Naive thymus-derived CD8-positive, alpha-beta T cell (primary cell): Measurements from ENCODE around the gene KRT8. TPM values are rescaled to one million over a fixed set of nuclear protein-coding genes. Genes with fewer than 3 reads are reported as not detected.

Experiments
- ATAC-seq, 2 donors: fragments of 150-1000 bp; cut with Tn5 transposase in 1 of 2; sonication (Bioruptor Pico), chemical (Tn5 transposase) in 1 of 2; 1 replicate in 1 of 2; 2 replicates in 1 of 2; pipeline ENCODE4 v1.10.0; 2021; ENCODE audit warnings: mild to moderate bottlenecking in 2 of 2, moderate library complexity in 2 of 2
- POLR2A ChIA-PET: fragments of 350-600 bp; sonication (Branson Sonifier 250); formaldehyde crosslinking; loops from one replicate; lab custom pipeline; 2021; ENCODE audit warnings: antibody characterized with exemption; lab: Charles Lee
- DNase-seq, 10 donors: peaks; one replicate each; pipeline versions ENCODE4 v3.0.0 to v3.0.0-alpha.2; 2020 to 2022
- H3K27ac Mint-ChIP-seq, 10 donors: one replicate each; pipeline ENCODE4 v1.8.0; 2020 to 2022; ENCODE audit warnings: mild to moderate bottlenecking in 10 of 10, mixed read lengths in 10 of 10, moderate library complexity in 4 of 10, inconsistent platforms in 1 of 10
- H3K27me3 Mint-ChIP-seq, 5 donors: one replicate each; pipeline ENCODE4 v1.8.0; 2021 to 2022; ENCODE audit warnings: mixed read lengths in 5 of 5
- H3K36me3 Mint-ChIP-seq, 3 donors: one replicate each; pipeline ENCODE4 v1.8.0; 2020 to 2022; ENCODE audit warnings: mixed read lengths in 3 of 3, mild to moderate bottlenecking in 2 of 3, inconsistent platforms in 1 of 3
- H3K4me1 Mint-ChIP-seq, 4 donors: one replicate each; pipeline ENCODE4 v1.8.0; 2021 to 2022; ENCODE audit warnings: mixed read lengths in 4 of 4
- H3K4me3 Mint-ChIP-seq, 10 donors: one replicate each; pipeline ENCODE4 v1.8.0; 2020 to 2022; ENCODE audit warnings: mild to moderate bottlenecking in 10 of 10, mixed read lengths in 10 of 10, moderate library complexity in 6 of 10, inconsistent platforms in 1 of 10
- H3K9me3 Mint-ChIP-seq, 9 donors: one replicate each; pipeline ENCODE4 v1.8.0; 2020 to 2022; ENCODE audit warnings: mixed read lengths in 9 of 9, mild to moderate bottlenecking in 3 of 9, inconsistent platforms in 1 of 9, moderate library complexity in 1 of 9
- polyA plus RNA-seq, 3 donors: library from polyadenylated mRNA; unstranded; fragments of 300-500 nt; fragmentation: Illumina TruSeq; gene quantifications; one replicate each; pipeline ENCODE4 v1.2.3, GENCODE V29; 2021
- total RNA-seq, 8 experiments: library from RNA in 2 of 8; stranded (reverse) in 2 of 8; gene quantifications; one replicate each; pipeline ENCODE4 v1.2.3 and lab custom pipeline; 2021 to 2026

The KRT8 gene
- total and polyA plus RNA-seq, 5 experiments from 2014 or later: 0.52 to 0.66 TPM; not detected in 3

GRCh38 chr12:52920937-52921336, 16.1 kb upstream of the KRT8 start:
- Mint-ChIP-seq H3K9me3 (no peaks in the 10 kb centered on the region), H3K27me3 (peaks cover 0 to 3% (median 1%) of the 10 kb centered on the region in 5 donors), H3K36me3 (no peaks in the 10 kb centered on the region), H3K4me3 (no peak overlapping the region), H3K27ac (no peak overlapping the region), H3K4me1 (peaks cover 0 to 2% (median 0%) of the 10 kb centered on the region in 4 donors)
- ATAC-seq: no peak
- POLR2A ChIA-PET: no interaction called here
- DNase-seq: no peak

- no peaks in the 10 kb centered on the region for H3K36me3 Mint-ChIP-seq
- no peaks in the 10 kb centered on the region for H3K9me3 Mint-ChIP-seq
- no peak for ATAC-seq
- POLR2A ChIA-PET: interaction anchor here (0.9 kb wide), 1 partner anchor 21 kb away, joined by 3 read pairs; no protein-coding TSS in a partner anchor
- peak overlapping the region in 1 of 10 donors; percentile 0 for H3K4me3 Mint-ChIP-seq
- peaks cover 0 to 2% (median 0%) of the 10 kb centered on the region in 4 donors for H3K4me1 Mint-ChIP-seq
- H3K27ac Mint-ChIP-seq: peak overlapping the region in 1 of 10 donors; percentile 29
- DNase-seq: no peak
- H3K27me3 Mint-ChIP-seq: peaks cover 0 to 7% (median 6%) of the 10 kb centered on the region in 5 donors
Measured at GRCh38 chr12:52918784-52919183, 13.9 kb upstream of the KRT8 start.

GRCh38 chr12:52918351-52918750, 13.5 kb upstream of the KRT8 start:
- Mint-ChIP-seq H3K36me3 (no peaks in the 10 kb centered on the region), H3K9me3 (no peaks in the 10 kb centered on the region), H3K27me3 (peaks cover 2 to 11% (median 7%) of the 10 kb centered on the region in 5 donors), H3K4me3 (no peak overlapping the region), H3K27ac (no peak overlapping the region), H3K4me1 (peaks cover 0 to 2% (median 0%) of the 10 kb centered on the region in 4 donors)
- DNase-seq (no peak), ATAC-seq (no peak)
- POLR2A ChIA-PET: interaction anchor here (0.9 kb wide), 1 partner anchor 21 kb away, joined by 3 read pairs; no protein-coding TSS in a partner anchor

- H3K4me3 Mint-ChIP-seq: no peak overlapping the region
- POLR2A ChIA-PET: no interaction called here
- no peak for DNase-seq
- ATAC-seq: no peak
- no peak overlapping the region for H3K27ac Mint-ChIP-seq
- H3K36me3 Mint-ChIP-seq: no peaks in the 10 kb centered on the region
- H3K9me3 Mint-ChIP-seq: no peaks in the 10 kb centered on the region
- peaks cover 0 to 2% (median 0%) of the 10 kb centered on the region in 4 donors for H3K4me1 Mint-ChIP-seq
- peaks cover 2 to 11% (median 8%) of the 10 kb centered on the region in 5 donors for H3K27me3 Mint-ChIP-seq
Measured at GRCh38 chr12:52917800-52918199, 12.9 kb upstream of the KRT8 start.

GRCh38 chr12:52916216-52916615, 11.3 kb upstream of the KRT8 start:
- Mint-ChIP-seq H3K36me3 (no peaks in the 10 kb centered on the region), H3K27ac (no peak overlapping the region), H3K27me3 (peaks cover 2 to 11% (median 6%) of the 10 kb centered on the region in 5 donors), H3K4me1 (peaks cover 0 to 2% (median 0%) of the 10 kb centered on the region in 4 donors), H3K9me3 (no peaks in the 10 kb centered on the region), H3K4me3 (no peak overlapping the region)
- POLR2A ChIA-PET: no interaction called here
- ATAC-seq: no peak
- DNase-seq: no peak

GRCh38 chr12:52915637-52916036, 10.8 kb upstream of the KRT8 start:
- H3K9me3 Mint-ChIP-seq: no peaks in the 10 kb centered on the region
- peaks cover 0 to 2% (median 0%) of the 10 kb centered on the region in 4 donors for H3K4me1 Mint-ChIP-seq
- no peak for DNase-seq
- no peak overlapping the region for H3K4me3 Mint-ChIP-seq
- POLR2A ChIA-PET: no interaction called here
- peaks cover 2 to 11% (median 6%) of the 10 kb centered on the region in 5 donors for H3K27me3 Mint-ChIP-seq
- no peaks in the 10 kb centered on the region for H3K36me3 Mint-ChIP-seq
- no peak for ATAC-seq
- H3K27ac Mint-ChIP-seq: no peak overlapping the region

GRCh38 chr12:52914576-52915121, 9.8 kb upstream of the KRT8 start:
- ATAC-seq: no peak
- Mint-ChIP-seq H3K4me3 (no peak overlapping the region), H3K36me3 (no peaks in the 10 kb centered on the region), H3K9me3 (no peaks in the 10 kb centered on the region), H3K4me1 (peaks cover 0 to 3% (median under 1%) of the 10 kb centered on the region in 4 donors), H3K27me3 (peaks cover 2 to 11% (median 8%) of the 10 kb centered on the region in 5 donors), H3K27ac (no peak overlapping the region)
- POLR2A ChIA-PET: no interaction called here
- no peak for DNase-seq

GRCh38 chr12:52913431-52913821, 8.6 kb upstream of the KRT8 start:
- POLR2A ChIA-PET: no interaction called here
- Mint-ChIP-seq H3K4me1 (peaks cover under 1 to 4% (median 3%) of the 10 kb centered on the region in 4 donors), H3K36me3 (no peaks in the 10 kb centered on the region), H3K9me3 (no peaks in the 10 kb centered on the region), H3K4me3 (no peak overlapping the region), H3K27me3 (peaks cover 2 to 11% (median 8%) of the 10 kb centered on the region in 5 donors), H3K27ac (peak overlapping the region in 1 of 10 donors; percentile 40)
- no peak for ATAC-seq
- DNase-seq: no peak

GRCh38 chr12:52912711-52913430, 8.0 kb upstream of the KRT8 start:
- no peak for DNase-seq
- peaks cover 2 to 11% (median 8%) of the 10 kb centered on the region in 5 donors for H3K27me3 Mint-ChIP-seq
- no peak overlapping the region for H3K27ac Mint-ChIP-seq
- H3K36me3 Mint-ChIP-seq: no peaks in the 10 kb centered on the region
- POLR2A ChIA-PET: no interaction called here
- no peaks in the 10 kb centered on the region for H3K9me3 Mint-ChIP-seq
- H3K4me3 Mint-ChIP-seq: no peak overlapping the region
- H3K4me1 Mint-ChIP-seq: peaks cover 3 to 10% (median 9%) of the 10 kb centered on the region in 4 donors
- no peak for ATAC-seq

- POLR2A ChIA-PET: interaction anchor here (0.6 to 0.8 kb wide), 3 partner anchors 9 to 63 kb away, joined by 3 to 6 read pairs (median 3); no protein-coding TSS in a partner anchor
- H3K27ac Mint-ChIP-seq: peak overlapping the region in 4 of 10 donors; percentile 1 to 60 (median 38)
- no peaks in the 10 kb centered on the region for H3K9me3 Mint-ChIP-seq
- H3K27me3 Mint-ChIP-seq: peaks cover 2 to 9% (median 7%) of the 10 kb centered on the region in 5 donors
- no peak for DNase-seq
- no peak for ATAC-seq
- H3K36me3 Mint-ChIP-seq: no peaks in the 10 kb centered on the region
- peaks cover 6 to 16% (median 12%) of the 10 kb centered on the region in 4 donors for H3K4me1 Mint-ChIP-seq
- H3K4me3 Mint-ChIP-seq: no peak overlapping the region
Measured at GRCh38 chr12:52910248-52910883, 5.5 kb upstream of the KRT8 start.

GRCh38 chr12:52909796-52910195, 4.9 kb upstream of the KRT8 start:
- H3K36me3 Mint-ChIP-seq: no peaks in the 10 kb centered on the region
- H3K4me3 Mint-ChIP-seq: no peak overlapping the region
- peaks cover 2 to 9% (median 6%) of the 10 kb centered on the region in 5 donors for H3K27me3 Mint-ChIP-seq
- no peak for ATAC-seq
- DNase-seq: no peak
- H3K27ac Mint-ChIP-seq: peak overlapping the region in 1 of 10 donors; percentile 50
- H3K9me3 Mint-ChIP-seq: no peaks in the 10 kb centered on the region
- POLR2A ChIA-PET: interaction anchor here (0.6 to 1.0 kb wide), 3 partner anchors 8 to 96 kb away, joined by 3 to 6 read pairs (median 3); partner anchors contain the start of gene EIF4B
- peaks cover 6 to 18% (median 12%) of the 10 kb centered on the region in 4 donors for H3K4me1 Mint-ChIP-seq

- POLR2A ChIA-PET: interaction anchor here (0.8 to 1.0 kb wide), 2 partner anchors 8 to 97 kb away, joined by 3 read pairs; partner anchors contain the start of gene EIF4B
- Mint-ChIP-seq H3K4me3 (no peak overlapping the region), H3K27me3 (peaks cover 0 to 8% (median 4%) of the 10 kb centered on the region in 5 donors)
Measured at GRCh38 chr12:52909331-52909730, 4.5 kb upstream of the KRT8 start.

More at GRCh38 chr12:52909331-52909730, 4.5 kb upstream of the KRT8 start:
- Mint-ChIP-seq H3K27ac (peak overlapping the region in 1 of 10 donors; percentile 19), H3K4me1 (peaks cover 6 to 18% (median 12%) of the 10 kb centered on the region in 4 donors), H3K9me3 (no peaks in the 10 kb centered on the region), H3K36me3 (no peaks in the 10 kb centered on the region)
- no peak for ATAC-seq
- DNase-seq: no peak
